Measurements from ENCODE around the gene C3orf20.

The C3orf20 gene

GRCh38 chr3:14793126-14793857 lies 118.4 kb downstream of the C3orf20 start:
- H3K4me3 ChIP-seq (ENCODE audit: low read depth, low read length): no peak overlapping the region
- in situ Hi-C loops (cut with HindIII; ENCODE audit: low sequenced_read_pairs): no loop called here
- no peak for DNase-seq (ENCODE audit: low read depth)
- no peak for TF ChIP-seq CTCF (IDR thresholded peaks at IDR 0.05; ENCODE audit: low read depth, low read length, missing control alignments)

- TF ChIP-seq CTCF (IDR thresholded peaks at IDR 0.05; ENCODE audit: low read depth, low read length, missing control alignments): no peak
- no peak overlapping the region for H3K4me3 ChIP-seq (ENCODE audit: low read depth, low read length)
- in situ Hi-C loops (cut with HindIII; ENCODE audit: low sequenced_read_pairs): no loop called here
- DNase-seq (ENCODE audit: low read depth): no peak
Measured at GRCh38 chr3:14793858-14794234, 118.9 kb downstream of the C3orf20 start.

GRCh38 chr3:14794435-14794834 lies 119.5 kb downstream of the C3orf20 start:
- DNase-seq (ENCODE audit: low read depth): no peak
- TF ChIP-seq CTCF (IDR thresholded peaks at IDR 0.05; ENCODE audit: low read depth, low read length, missing control alignments): no peak
- in situ Hi-C loops (cut with HindIII; ENCODE audit: low sequenced_read_pairs): no loop called here
- no peak overlapping the region for H3K4me3 ChIP-seq (ENCODE audit: low read depth, low read length)

- no peak overlapping the region for H3K4me3 ChIP-seq (ENCODE audit: low read depth, low read length)
- in situ Hi-C loops (cut with HindIII; ENCODE audit: low sequenced_read_pairs): no loop called here
- DNase-seq (ENCODE audit: low read depth): no peak
- no peak for TF ChIP-seq CTCF (IDR thresholded peaks at IDR 0.05; ENCODE audit: low read depth, low read length, missing control alignments)
Measured at GRCh38 chr3:14795996-14796395, 121.1 kb downstream of the C3orf20 start.

- DNase-seq (ENCODE audit: low read depth): no peak
- H3K4me3 ChIP-seq (ENCODE audit: low read depth, low read length): no peak overlapping the region
- in situ Hi-C loops (cut with HindIII; ENCODE audit: low sequenced_read_pairs): no loop called here
- no peak for TF ChIP-seq CTCF (IDR thresholded peaks at IDR 0.05; ENCODE audit: low read depth, low read length, missing control alignments)
Measured at GRCh38 chr3:14796403-14797077, 121.6 kb downstream of the C3orf20 start.

GRCh38 chr3:14797731-14798130 lies 122.8 kb downstream of the C3orf20 start:
- no peak overlapping the region for H3K4me3 ChIP-seq (ENCODE audit: low read depth, low read length)
- TF ChIP-seq CTCF (IDR thresholded peaks at IDR 0.05; ENCODE audit: low read depth, low read length, missing control alignments): no peak
- no peak for DNase-seq (ENCODE audit: low read depth)
- in situ Hi-C loops (cut with HindIII; ENCODE audit: low sequenced_read_pairs): no loop called here

Measured in astrocyte of the cerebellum (primary cell).